Activated CD8-positive, alpha-beta T cell treated with anti-CD3 and anti-CD28 coated beads for 36 hours (primary cell): ENCODE results near the gene TNFAIP3. TPM values are rescaled to one million over a fixed set of nuclear protein-coding genes. Genes with fewer than 3 reads are reported as not detected.

ENCODE experiments used
- ATAC-seq: fragments of 200-7000 bp; cut with Tn5 transposase; one replicate; pipeline ENCODE4 v1.10.0; 2021; ENCODE audit warnings: mild to moderate bottlenecking, moderate library complexity
- CTCF ChIA-PET: fragments of 350-600 bp; sonication (Branson Sonifier 250); formaldehyde crosslinking; loops from one replicate; lab custom pipeline; 2021; ENCODE audit warnings: antibody characterized with exemption; lab: Charles Lee
- POLR2A ChIA-PET: fragments of 350-600 bp; sonication (Branson Sonifier 250); formaldehyde crosslinking; loops from one replicate; lab custom pipeline; 2021; ENCODE audit warnings: antibody characterized with exemption; lab: Charles Lee
- DNase-seq: peaks from one replicate; pipeline ENCODE4 v3.0.0-alpha.2; 2020
- H3K27ac Mint-ChIP-seq: one replicate; pipeline ENCODE4 v1.8.0; 2021; ENCODE audit warnings: mild to moderate bottlenecking, mixed read lengths
- H3K27me3 Mint-ChIP-seq: one replicate; pipeline ENCODE4 v1.8.0; 2021; ENCODE audit warnings: mixed read lengths
- H3K36me3 Mint-ChIP-seq: one replicate; pipeline ENCODE4 v1.8.0; 2021; ENCODE audit warnings: low read depth, mixed read lengths
- H3K4me1 Mint-ChIP-seq: one replicate; pipeline ENCODE4 v1.8.0; 2021; ENCODE audit warnings: low read depth, mixed read lengths
- H3K4me3 Mint-ChIP-seq: one replicate; pipeline ENCODE4 v1.8.0; 2021; ENCODE audit warnings: mild to moderate bottlenecking, moderate library complexity, mixed read lengths
- H3K9me3 Mint-ChIP-seq: one replicate; pipeline ENCODE4 v1.8.0; 2021; ENCODE audit warnings: mixed read lengths
- intact Hi-C: fragments of 100-400 bp; cut with micrococcal nuclease; formaldehyde crosslinking; loops from one replicate; pipeline ENCODE4 v1.10.0; 2022
- total RNA-seq, 2 experiments: library from RNA; stranded (reverse); gene quantifications; one replicate each; pipeline ENCODE4 v1.2.3, GENCODE V29; 2021
- TF ChIP-seq, protein P1 (sequence below): fragments of 200-600 bp; IDR thresholded peaks from one replicate; pipeline ENCODE4 v1.8.0; 2022; ENCODE audit warnings: antibody characterized with exemption, mild to moderate bottlenecking

Gene TNFAIP3
- total RNA-seq, 2 experiments from 2014 or later, result 399 to 402 TPM

DNA sequence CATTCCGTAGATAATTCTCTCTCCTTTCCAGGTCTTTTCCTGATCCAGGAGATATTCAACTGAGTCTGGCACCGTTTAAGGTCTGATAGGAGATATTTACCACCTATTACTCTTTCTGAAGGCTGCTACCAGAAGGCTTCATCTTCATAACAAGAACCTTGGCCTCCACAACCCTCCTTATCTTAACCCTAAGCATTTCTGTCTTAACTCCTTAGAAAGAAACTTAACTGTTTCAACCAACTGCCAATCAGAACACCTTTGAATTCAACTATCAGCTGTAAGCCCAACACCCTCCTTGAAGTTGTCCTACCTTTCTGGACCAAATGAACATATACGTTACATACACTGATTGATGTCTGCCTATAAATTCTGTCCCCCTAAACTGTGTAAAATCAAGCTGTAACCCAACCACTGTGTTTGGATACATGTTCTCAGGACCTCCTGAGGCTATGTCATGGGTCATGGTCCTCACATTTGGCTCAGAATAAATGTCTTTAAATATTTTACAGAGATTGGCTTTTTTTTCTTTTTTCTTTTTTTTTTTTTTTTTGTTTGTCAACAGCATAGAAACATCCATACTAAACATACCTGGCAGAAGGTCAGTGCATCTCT is 6.6 kb upstream of the TNFAIP3 start:
- TF ChIP-seq, protein P1, sequence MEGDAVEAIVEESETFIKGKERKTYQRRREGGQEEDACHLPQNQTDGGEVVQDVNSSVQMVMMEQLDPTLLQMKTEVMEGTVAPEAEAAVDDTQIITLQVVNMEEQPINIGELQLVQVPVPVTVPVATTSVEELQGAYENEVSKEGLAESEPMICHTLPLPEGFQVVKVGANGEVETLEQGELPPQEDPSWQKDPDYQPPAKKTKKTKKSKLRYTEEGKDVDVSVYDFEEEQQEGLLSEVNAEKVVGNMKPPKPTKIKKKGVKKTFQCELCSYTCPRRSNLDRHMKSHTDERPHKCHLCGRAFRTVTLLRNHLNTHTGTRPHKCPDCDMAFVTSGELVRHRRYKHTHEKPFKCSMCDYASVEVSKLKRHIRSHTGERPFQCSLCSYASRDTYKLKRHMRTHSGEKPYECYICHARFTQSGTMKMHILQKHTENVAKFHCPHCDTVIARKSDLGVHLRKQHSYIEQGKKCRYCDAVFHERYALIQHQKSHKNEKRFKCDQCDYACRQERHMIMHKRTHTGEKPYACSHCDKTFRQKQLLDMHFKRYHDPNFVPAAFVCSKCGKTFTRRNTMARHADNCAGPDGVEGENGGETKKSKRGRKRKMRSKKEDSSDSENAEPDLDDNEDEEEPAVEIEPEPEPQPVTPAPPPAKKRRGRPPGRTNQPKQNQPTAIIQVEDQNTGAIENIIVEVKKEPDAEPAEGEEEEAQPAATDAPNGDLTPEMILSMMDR, result no peak
- ChIA-PET POLR2A (no interaction called here), CTCF (interaction anchor here (1.3 kb wide), 1 partner anchor 12 kb away, joined by 3 read pairs; no protein-coding TSS in a partner anchor)
- H3K27me3 Mint-ChIP-seq, result no peaks in the 10 kb centered on the region
- H3K9me3 Mint-ChIP-seq, result peaks cover 2% of the 10 kb centered on the region
- DNase-seq, result no peak
- no peak for ATAC-seq
- intact Hi-C loops, result no loop called here
- H3K36me3 Mint-ChIP-seq, result peaks cover 37% of the 10 kb centered on the region
- H3K4me3 Mint-ChIP-seq, result no peak overlapping the region
- peaks cover 37% of the 10 kb centered on the region for H3K4me1 Mint-ChIP-seq
- H3K27ac Mint-ChIP-seq, result no peak overlapping the region

- DNase-seq, result no peak
- intact Hi-C loops, result no loop called here
- CTCF ChIA-PET, result interaction anchor here (1.0 to 1.8 kb wide), 4 partner anchors 11 to 153 kb away, joined by 3 to 10 read pairs (median 4); no protein-coding TSS in a partner anchor
- Mint-ChIP-seq H3K27me3 (no peaks in the 10 kb centered on the region), H3K36me3 (peaks cover 29% of the 10 kb centered on the region), H3K27ac (peak overlapping the region; percentile 76), H3K4me3 (no peak overlapping the region), H3K4me1 (peaks cover 44% of the 10 kb centered on the region), H3K9me3 (peaks cover 2% of the 10 kb centered on the region)
- POLR2A ChIA-PET, result interaction anchor here (0.6 to 1.1 kb wide), 3 partner anchors 9 to 106 kb away, joined by 3 to 4 read pairs (median 3); no protein-coding TSS in a partner anchor
- no peak for ATAC-seq
- TF ChIP-seq, protein P1, result no peak
These were observed 5.3 kb upstream of the TNFAIP3 start for GRCh38 chr6:137861550-137862337.

GRCh38 chr6:137862419-137863090 is 4.5 kb upstream of the TNFAIP3 start:
- TF ChIP-seq, protein P1, result no peak

GRCh38 chr6:137863091-137863797 is 3.8 kb upstream of the TNFAIP3 start:
- POLR2A ChIA-PET, result interaction anchor here (0.6 to 1.6 kb wide), 3 partner anchors 35 to 470 kb away, joined by 3 to 6 read pairs (median 3); no protein-coding TSS in a partner anchor
- CTCF ChIA-PET, result interaction anchor here (0.7 to 10.9 kb wide), 6 partner anchors 12 to 146 kb away, joined by 3 to 221 read pairs (median 4); no protein-coding TSS in a partner anchor
- ATAC-seq, result no peak

More at GRCh38 chr6:137862419-137863090, 4.5 kb upstream of the TNFAIP3 start:
- CTCF ChIA-PET, result interaction anchor here (1.0 to 1.8 kb wide), 3 partner anchors 29 to 154 kb away, joined by 3 to 10 read pairs (median 4); no protein-coding TSS in a partner anchor
- no peaks in the 10 kb centered on the region for H3K27me3 Mint-ChIP-seq
- H3K4me3 Mint-ChIP-seq, result no peak overlapping the region
- peaks cover 44% of the 10 kb centered on the region for H3K4me1 Mint-ChIP-seq
- DNase-seq (no peak), ATAC-seq (no peak)
- peaks cover 2% of the 10 kb centered on the region for H3K9me3 Mint-ChIP-seq
- peak overlapping the region; percentile 54 for H3K27ac Mint-ChIP-seq
- POLR2A ChIA-PET, result interaction anchor here (0.6 to 1.6 kb wide), 5 partner anchors 9 to 470 kb away, joined by 3 to 6 read pairs (median 3); no protein-coding TSS in a partner anchor
- H3K36me3 Mint-ChIP-seq, result peaks cover 27% of the 10 kb centered on the region
- intact Hi-C loops, result no loop called here

More at GRCh38 chr6:137863091-137863797, 3.8 kb upstream of the TNFAIP3 start:
- no peak for DNase-seq
- no peaks in the 10 kb centered on the region for H3K27me3 Mint-ChIP-seq
- TF ChIP-seq, protein P1, result no peak
- H3K27ac Mint-ChIP-seq, result peak overlapping the region; percentile 59
- intact Hi-C loops, result no loop called here
- peaks cover 2% of the 10 kb centered on the region for H3K9me3 Mint-ChIP-seq
- peaks cover 44% of the 10 kb centered on the region for H3K4me1 Mint-ChIP-seq
- H3K4me3 Mint-ChIP-seq, result no peak overlapping the region
- H3K36me3 Mint-ChIP-seq, result peaks cover 28% of the 10 kb centered on the region
